GM18909 (cell line): ENCODE data around the gene MTOR.

Source experiments
- ATAC-seq: cut with Tn5 transposase; IDR thresholded peaks from one replicate; pipeline ENCODE4 v1.9.1; 2021; ENCODE audit warnings: mild to moderate bottlenecking; ENCODE audit not compliant: unreplicated experiment, poor library complexity

MTOR gene

DNA sequence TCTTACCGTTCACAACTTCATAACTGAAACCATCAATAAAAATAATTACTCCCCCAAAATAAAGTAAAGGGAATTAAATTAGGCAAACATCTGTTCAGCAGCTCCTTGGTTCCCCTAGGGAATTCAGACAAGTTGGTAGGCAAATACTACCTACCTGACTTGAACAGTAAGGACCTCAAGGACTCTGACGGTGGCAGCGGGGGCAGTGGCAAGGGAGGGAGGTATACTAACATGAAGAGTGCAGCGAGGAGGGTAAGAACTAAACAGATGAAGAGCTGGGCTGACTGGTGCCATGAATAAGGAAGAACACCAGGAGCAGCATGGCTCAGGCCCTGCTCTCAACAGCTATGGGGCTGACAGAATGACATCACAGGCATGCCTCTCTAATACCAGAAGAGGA, 33.1 kb downstream of the MTOR start:
- no peak for ATAC-seq

DNA sequence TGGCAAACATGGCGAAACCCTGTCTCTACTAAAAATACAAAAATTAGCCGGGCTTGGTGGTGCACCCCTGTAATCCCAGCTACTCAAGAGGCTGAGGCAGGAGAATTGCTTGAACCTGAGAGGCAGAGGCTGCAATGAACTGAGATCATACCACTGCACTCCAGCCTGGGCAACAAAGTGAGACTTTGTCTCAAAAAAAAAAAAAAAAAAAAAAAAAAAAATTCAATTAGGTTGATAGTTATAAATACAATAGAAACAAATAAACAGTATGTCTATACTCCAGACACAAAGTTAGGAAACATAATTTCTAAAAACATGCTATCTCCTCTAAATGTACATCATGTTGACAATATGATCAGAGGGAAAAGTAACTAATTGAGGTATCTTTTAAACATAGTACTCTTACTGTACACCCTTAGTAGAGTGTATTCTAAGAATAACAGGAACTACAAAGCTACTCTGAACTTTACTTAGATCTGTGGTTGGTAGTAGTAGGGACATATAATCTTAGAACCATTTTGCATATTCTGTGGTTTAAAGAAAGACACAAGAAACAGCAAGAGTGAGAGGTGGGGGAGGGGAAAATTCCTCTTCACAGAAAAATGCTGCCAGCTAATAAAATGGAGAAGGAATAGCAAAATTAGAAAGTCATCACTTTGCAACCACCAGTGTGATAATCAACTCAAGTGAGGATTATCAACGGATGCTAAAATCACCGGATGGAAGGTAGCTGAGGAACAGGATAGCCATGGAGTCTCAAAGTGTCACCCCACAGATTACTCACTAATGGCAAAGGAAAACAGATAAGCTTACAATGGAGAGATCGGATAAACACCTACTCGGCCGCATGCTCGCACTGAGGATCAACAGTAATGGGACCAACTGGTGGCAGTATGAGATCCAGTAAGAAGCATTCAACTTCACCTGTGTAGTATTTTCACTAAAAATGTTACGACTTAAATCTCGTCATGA, 35.0 kb downstream of the MTOR start:
- ATAC-seq, result peak; percentile 56

DNA sequence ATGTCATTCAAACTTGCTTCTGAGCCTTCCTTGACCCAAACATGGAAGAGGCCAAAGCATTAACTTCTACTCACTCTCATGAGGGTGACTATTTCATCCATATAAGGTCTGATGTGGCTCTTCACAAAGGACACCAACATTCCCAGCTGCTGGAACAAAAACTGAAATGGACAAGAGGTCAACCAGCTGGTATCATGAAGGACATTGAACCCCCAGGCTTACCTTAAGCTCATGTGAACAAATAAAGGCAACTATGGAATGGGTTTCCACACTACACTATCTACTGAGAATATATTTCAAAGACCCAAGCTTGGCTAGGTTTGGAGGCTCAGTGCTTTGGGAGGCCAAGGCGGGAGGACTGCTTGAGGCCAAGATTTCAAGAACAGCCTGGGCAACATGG, 46.3 kb downstream of the MTOR start:
- ATAC-seq, result no peak

DNA sequence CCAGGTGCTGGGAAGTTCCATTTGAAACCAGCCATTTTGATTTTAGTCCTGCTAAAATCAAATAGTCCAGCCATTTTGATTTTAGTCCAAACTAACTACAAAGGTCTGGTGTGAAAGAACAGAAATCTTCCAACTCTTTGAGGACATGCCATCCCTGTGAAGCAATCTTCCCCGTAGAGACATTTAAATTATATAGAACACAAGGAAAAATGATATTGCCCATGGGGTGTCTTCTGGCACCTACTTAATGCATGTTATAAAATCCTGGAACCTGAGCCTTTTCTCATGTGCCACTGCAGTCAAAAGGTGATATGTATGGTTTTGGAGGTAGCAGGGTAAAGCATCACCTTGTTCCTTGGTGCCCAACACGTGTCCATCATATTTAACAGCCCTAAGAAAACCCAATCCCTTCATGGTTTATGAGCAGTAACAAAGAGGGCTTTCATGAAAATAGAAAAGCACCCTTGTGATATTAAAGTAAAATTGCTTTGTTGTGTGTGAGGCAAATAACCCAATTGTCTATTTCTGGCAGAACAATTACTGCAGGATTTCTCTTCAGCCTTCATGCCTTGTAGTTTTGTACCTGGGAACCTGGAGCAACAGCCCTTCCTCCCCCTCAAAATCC, 46.9 kb downstream of the MTOR start:
- ATAC-seq, result no peak

DNA sequence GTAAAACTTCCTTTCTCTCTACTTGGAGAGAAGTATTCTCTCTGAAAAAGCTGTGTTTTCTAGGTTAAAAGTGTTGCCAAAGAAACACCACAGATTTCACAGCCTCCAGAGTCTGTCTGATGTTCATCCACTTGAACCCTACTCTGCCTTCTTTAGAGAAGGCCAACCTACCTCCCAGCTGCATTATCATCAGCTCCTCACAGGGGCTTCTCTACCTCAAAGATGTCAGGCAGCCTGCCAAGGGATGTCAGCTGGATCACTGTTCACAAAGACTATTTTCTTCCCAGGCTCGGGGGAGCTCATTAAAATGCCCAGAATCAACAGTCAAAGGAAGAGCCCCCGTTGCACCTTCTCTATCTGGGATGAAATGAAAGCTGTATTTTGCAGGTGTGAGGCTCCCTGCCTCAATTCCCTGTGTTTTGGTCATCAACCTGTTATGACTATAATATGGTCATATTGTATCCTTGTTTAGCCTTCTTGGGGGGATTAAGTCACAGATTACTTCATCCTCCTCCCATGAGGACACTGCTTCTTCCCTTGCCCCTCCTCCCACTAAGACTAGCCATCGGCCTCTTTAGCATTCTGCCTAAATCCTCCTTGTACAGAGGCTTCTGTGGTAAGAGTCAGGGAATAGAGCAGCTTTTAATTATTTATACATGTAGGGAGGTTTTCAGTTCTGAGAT, 47.5 kb downstream of the MTOR start:
- ATAC-seq, result no peak

DNA sequence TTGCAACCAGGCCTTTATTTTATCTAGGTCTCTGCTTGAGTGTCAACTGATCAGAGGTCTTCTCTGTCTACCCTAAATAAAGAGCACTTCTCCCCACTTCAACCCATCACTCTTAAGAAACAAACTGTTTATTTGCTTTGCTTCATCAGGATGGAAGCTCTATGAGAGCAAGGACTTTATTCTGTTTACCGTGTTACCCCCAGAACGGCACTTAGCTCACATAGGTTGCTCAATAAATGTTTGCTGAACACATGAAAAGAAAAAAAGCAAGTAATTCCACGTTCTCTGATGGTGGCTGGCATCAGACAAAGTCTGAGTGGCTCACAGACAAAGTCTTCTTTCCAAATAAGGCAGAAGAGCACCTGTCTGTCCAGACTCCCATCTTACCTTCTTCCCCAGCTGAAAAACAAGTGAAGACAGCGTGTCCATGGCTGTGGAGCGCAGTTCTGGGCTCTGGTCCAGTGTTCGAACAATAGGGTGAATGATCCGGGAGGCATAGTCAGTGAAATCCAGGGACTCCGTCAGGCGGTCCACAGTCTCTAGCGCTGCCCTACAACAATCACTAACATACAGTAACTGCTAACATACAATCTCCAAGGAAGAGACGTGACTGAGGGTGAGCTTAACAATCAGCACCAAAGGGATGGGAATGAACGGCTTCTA, 50.3 kb downstream of the MTOR start:
- no peak for ATAC-seq

DNA sequence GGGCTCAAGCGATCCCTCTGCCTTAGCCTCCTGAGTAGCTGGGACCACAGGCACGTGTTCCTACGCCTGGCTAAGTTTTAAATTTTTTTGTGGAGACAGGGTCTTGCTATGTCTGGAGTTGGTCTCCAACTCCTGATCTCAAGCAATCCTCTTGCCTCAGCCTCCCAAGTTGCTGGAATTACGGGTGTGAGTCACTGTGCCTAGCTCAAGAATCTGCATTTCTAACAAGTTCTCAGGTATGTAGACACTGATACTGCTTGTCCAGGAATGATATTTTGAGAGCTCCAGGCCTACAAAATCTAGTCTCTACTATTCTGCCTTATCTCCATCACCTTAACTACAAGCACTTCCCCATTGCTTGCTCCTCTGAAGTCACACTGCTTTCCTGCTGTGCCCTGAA, 50.9 kb downstream of the MTOR start:
- no peak for ATAC-seq

DNA sequence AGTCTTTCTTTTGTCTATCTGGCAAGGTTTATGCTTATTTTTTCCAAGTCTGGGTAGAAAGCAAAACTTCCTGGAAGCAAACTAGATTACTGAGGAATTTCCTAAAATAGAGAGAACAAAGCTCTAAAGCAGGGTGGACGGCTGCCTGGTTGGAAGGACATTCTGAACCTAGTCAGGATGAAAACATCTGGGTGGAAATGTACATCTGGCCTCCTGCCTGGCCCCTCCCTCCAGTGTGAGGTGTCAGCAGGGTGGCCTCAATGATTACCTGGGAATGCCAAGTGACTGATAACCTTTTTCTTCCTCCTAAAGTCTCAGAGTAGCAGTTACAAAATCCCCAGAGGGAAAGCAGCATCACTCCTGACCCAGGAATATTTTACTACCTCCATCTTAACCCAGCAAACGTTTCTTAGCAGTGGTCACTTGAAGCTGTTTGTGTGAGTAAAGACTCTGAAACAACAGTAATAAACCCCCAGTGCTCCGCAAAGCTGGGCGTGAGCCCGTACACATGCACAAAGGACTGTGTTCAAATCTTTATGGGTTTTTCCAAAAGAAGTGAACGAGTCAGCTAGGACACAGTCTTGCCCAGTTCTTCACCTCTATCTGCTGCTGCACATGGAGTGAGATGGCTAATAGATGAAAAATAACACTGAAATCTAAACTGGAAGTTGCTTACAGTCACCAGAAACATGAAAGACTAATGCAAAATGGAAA, 54.3 kb downstream of the MTOR start:
- ATAC-seq, result no peak

DNA sequence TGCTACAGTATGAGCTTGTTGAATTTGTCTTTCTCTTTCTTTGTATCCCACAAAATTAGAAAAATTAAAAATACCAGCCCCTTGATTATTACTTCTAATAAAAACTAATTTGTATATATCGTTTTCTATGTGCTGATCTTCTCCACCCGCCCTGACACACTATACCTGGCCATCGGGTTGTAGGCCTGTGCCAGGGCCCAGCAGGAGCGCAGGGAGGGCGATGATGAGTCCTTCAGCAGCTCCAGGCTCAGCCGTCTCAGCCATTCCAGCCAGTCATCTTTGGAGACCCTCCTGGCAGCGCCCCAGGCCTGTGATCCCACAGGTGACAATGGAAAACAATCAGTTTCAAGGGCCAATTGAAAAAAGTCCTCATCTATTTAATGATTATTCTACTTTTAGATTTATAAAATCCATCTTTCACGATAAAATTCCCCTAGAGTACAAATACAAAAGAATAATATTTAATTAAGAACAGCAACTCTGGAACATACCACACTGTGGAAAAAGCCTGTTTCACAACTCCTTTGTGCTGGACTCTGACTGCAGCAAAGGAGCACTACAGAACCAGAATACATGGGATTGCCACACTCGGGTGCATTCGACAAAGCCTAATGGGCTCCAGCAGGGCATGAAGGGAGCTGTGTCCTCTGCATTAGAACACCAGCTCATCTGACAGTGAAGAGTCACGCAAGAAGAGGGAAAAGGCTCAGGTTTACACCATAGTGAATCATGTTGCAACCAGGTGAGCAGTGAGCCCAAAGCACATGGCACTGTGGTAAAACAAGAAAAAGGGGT, 57.8 kb downstream of the MTOR start:
- ATAC-seq, result no peak

DNA sequence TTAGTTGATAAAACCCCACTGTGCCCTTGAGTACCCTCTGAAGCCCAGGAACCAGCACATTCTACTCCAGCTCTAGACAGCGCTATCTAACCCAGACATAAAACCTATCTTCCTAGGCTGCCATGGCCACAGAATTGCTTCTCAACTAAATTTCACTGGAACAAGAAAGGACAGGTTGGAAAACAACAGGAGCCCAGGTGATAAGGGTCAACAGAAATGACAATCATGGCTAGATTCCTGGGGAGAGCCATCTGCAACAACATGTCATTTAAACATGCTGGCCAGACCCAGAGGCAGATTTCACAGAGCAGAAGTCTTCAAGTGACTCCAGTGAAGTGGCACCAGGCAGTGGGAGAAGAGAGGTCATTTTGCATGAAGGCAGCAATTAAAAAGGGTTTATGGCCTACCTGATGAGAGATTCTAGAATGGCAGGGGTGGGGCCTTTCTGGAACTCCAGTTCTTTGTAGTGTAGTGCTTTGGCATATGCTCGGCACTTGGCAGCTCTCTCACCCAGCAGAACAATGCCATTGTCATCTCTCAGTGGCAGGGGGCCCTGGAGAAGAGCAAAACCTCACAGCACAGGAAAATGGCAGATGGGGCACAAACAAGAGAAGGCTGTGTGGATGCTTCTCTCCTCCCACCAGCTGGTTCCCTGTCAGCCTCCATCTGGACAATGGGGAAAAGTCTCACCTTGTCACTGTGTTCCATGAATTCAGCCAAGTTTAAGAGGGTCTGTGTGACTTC, 63.3 kb downstream of the MTOR start:
- ATAC-seq, result no peak

DNA sequence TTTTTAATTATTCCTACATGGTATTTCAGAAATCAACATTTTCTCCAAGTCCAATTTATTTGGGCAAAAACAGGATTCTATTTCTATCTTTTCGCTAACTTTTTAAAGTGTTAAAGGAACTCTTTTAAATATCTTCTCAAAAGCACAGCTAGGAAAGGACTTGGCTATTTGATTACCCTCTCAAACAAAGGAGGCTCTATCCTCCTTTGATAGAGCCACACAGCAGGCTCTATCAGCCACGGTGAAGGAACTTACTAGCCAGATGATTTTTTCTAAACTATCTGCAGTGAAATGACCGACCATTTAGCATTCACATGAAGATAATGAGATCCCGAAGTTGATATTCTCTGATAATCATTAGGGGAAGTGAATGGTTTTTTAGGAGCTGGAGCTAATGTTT, 64.1 kb downstream of the MTOR start:
- no peak for ATAC-seq

DNA sequence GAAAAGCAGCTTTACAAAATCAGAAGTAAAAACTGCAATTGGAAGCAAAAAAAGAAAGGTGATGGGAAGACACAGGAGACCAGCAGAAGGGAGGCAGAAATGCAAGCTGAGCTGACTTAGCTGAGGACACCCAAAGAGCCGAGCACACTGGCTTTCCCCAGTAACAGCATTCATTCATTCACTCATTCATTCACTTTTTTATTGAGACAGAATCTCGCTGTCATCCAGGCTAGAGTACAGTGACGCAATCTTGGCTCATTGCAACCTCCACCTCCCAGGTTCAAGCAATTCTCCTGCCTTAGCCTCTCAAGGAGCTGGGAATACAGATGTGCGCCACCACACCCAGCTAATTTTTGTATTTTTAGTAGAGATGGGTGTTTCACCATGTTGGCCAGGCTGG, 65.0 kb downstream of the MTOR start:
- no peak for ATAC-seq

DNA sequence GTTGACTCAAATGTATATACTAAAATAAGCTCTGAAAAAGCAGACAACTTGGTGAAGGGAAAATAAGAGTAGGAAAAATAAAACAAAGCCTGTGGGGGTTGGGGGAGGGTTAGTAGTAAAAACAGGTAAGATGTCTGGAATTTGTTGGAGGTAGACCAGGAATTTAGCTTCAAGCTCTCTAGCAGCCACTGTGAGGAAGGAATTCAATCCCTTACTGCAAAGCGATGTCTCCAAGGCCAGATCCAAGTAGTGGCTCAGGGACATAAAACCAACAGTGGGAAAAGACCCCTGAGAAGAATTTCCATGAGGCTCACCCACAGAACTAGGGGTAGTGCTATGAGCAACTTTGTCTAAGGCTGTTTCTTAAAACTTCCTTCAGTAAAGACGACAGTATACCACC, 65.4 kb downstream of the MTOR start:
- ATAC-seq, result no peak

DNA sequence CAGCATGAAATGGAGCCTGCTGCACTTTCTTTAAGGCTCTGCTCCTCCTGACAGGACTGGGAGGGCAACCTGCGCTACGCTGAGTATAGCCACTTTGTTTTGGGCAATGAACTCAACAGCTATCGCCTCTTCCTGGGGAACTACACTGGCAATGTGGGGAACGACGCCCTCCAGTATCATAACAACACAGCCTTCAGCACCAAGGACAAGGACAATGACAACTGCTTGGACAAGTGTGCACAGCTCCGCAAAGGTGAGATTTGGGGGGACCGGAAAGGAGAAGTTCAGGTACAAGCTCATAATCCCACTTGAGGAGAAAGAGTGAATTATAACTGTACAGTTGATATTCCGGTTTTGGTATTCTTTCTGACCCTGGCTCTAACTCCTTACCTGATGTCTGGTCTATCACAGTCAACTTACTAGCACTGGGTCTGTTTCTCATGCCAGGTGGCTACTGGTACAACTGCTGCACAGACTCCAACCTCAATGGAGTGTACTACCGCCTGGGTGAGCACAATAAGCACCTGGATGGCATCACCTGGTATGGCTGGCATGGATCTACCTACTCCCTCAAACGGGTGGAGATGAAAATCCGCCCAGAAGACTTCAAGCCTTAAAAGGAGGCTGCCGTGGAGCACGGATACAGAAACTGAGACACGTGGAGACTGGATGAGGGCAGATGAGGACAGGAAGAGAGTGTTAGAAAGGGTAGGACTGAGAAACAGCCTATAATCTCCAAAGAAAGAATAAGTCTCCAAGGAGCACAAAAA, 67.8 kb downstream of the MTOR start:
- ATAC-seq, result no peak

DNA sequence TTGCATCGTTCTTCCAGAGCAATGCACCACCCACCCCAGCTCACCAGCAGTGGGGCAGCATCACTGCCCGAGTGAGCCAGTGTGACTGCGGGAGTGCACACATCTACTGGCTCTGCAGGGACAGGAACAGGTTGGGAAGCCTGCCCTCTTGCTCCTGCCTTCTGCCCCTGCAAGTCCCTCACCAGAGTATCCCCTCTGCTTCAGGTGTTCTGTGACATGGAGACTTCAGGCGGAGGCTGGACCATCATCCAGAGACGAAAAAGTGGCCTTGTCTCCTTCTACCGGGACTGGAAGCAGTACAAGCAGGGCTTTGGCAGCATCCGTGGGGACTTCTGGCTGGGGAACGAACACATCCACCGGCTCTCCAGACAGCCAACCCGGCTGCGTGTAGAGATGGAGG, 69.0 kb downstream of the MTOR start:
- no peak for ATAC-seq

DNA sequence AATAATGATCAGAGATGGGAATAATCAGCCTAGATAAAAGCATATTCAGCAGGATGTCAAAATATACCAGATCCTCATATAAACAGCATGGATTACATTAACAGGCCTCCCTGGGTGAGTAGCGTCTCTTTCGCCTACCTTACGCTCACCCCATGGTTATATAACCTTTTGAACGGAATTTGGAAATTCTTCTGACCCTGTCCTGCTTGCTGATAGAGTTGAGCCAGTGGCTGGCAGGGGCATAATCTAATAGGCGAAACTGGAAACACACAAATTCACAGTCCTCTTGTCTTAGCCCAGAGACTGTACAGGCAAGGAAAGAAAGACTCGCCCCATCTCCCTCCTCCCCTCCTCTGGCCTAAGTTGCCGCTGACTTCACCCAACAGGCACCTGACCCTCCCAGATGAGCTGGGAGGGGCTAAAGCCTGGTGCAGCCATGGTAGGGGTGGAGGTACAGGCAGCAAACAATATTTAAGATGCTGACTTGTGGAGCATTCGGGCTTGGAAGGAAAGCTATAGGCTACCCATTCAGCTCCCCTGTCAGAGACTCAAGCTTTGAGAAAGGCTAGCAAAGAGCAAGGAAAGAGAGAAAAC, 73.4 kb downstream of the MTOR start, which contains the start of gene ANGPTL7:
Gene ANGPTL7 (plus strand): TSS at position 498 of the 594 bp plus-strand sequence. CDS start 225 bp downstream, outside the sequence.
- ATAC-seq, result no peak

DNA sequence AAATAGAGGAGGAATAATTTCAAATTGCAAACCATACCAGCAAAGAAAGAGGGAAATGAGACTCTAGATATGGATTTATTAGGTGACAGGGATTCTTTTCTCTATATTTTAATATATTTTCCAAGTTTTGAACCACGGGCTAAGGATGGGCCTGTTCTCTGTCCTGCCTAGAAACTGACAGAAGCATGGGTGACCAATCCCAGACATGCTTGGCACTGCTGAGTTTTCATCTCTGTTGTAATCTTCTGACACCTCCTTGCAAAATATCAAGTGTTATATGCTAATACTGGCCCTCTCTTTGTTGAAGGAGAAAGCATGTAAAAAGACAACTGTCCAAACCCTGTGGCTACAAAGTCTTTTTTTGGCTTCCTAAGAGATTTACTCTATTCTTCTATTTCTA, 74.0 kb downstream of the MTOR start:
- ATAC-seq, result no peak
